Neutrophil (primary cell): ENCODE measurements around the gene ABCC8.

ENCODE experiments used
- H3K27ac ChIP-seq: fragments of 200-600 bp; sonication (generic); 2 replicates; pipeline ENCODE4 v1.5.1; 2016; ENCODE audit warnings: mild to moderate bottlenecking, moderate library complexity
- H3K27me3 ChIP-seq: fragments of 200-600 bp; sonication (generic); 2 replicates; pipeline ENCODE4 v1.6.0; 2016; ENCODE audit warnings: mild to moderate bottlenecking
- H3K36me3 ChIP-seq: fragments of 200-600 bp; sonication (generic); 2 replicates; pipeline ENCODE4 v1.5.1; 2017
- H3K4me1 ChIP-seq, 2 experiments: fragments of 200-600 bp in 1 of 2; sonication (generic) in 1 of 2; 1 replicate in 1 of 2; 2 replicates in 1 of 2; pipeline versions ENCODE4 v1.5.1 to v1.6.1; 2013 to 2016; ENCODE audit warnings: low read depth in 1 of 2, low read length in 1 of 2, mild to moderate bottlenecking in 1 of 2, moderate library complexity in 1 of 2; ENCODE audit not compliant: control insufficient read depth in 1 of 2, insufficient read depth in 1 of 2
- H3K4me3 ChIP-seq, 2 experiments: fragments of 200-600 bp in 1 of 2; sonication (generic) in 1 of 2; 1 replicate in 1 of 2; 2 replicates in 1 of 2; pipeline ENCODE4 v1.5.1; 2013 to 2016; ENCODE audit warnings: low read depth in 1 of 2, low read length in 1 of 2, mild to moderate bottlenecking in 1 of 2, moderate library complexity in 1 of 2
- H3K9me3 ChIP-seq: fragments of 200-600 bp; sonication (generic); 2 replicates; pipeline ENCODE4 v1.5.1; 2016
- TF ChIP-seq, protein P1 (sequence below): fragments of 200-600 bp; sonication (generic); IDR thresholded peaks from 2 replicates; pipeline ENCODE4 v1.5.1; 2016; ENCODE audit warnings: antibody characterized with exemption

ABCC8 gene

DNA sequence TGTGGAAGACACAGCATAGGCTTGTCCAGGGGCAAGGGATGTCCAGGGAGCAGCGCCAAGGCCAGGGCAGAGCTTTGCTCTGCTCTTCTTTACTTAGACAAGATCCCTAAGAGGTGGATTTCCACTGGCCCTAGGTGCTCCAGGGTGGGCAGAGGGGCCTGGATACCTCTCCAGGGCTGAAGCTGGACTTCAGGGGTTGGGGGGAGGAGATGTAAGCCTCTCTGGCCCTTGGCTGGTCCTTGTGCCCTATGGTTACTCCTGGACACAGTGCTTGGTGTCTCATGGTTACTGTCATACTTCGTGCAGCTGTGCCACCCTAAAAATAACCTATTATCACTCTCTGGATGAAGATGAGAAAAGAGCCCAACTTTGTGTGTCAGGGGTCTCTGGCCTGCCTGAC lies 75.3 kb downstream of the ABCC8 start:
- Histone ChIP-seq H3K27ac (no peak overlapping the region), H3K27me3 (no peaks in the 10 kb centered on the region), H3K4me3 (no peak overlapping the region), H3K4me1 (no peaks in the 10 kb centered on the region), H3K36me3 (no peaks in the 10 kb centered on the region), H3K9me3 (no peaks in the 10 kb centered on the region)
- TF ChIP-seq, protein P1, sequence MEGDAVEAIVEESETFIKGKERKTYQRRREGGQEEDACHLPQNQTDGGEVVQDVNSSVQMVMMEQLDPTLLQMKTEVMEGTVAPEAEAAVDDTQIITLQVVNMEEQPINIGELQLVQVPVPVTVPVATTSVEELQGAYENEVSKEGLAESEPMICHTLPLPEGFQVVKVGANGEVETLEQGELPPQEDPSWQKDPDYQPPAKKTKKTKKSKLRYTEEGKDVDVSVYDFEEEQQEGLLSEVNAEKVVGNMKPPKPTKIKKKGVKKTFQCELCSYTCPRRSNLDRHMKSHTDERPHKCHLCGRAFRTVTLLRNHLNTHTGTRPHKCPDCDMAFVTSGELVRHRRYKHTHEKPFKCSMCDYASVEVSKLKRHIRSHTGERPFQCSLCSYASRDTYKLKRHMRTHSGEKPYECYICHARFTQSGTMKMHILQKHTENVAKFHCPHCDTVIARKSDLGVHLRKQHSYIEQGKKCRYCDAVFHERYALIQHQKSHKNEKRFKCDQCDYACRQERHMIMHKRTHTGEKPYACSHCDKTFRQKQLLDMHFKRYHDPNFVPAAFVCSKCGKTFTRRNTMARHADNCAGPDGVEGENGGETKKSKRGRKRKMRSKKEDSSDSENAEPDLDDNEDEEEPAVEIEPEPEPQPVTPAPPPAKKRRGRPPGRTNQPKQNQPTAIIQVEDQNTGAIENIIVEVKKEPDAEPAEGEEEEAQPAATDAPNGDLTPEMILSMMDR, result no peak

DNA sequence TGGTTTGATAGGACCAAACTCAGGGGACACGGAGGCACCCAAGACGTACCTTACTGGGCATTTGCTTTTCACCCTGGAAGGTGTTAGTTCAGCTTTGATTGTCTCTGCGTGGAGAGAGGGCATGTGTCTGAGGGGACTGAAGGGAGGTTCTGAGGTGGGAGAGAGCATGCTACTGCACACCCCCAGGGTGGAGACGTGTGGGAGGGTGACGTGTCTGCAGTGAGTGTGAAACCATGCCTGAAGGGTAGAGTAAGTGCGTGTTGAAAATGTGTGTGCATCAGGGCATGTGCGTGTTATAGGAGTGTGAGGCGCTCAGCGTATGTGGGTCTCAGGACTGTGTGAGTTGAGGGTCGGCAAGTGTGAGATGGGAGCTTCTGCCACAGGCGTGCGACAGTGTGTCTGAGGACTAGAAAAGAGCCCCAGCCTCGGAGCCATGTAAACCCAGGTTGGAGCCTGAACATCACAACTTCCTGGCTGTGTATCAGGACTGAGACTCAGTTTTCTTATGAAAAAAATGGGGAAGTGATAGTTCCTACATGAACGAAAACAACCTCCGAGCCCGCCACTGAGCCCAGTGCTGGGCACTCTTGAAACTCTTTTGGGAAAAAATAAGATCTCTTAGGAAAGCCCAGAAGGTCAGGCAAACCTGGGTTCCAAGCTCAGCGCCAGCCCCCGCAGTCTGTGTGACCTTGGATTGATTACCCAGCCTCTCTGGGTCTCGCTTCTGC lies 76.4 kb downstream of the ABCC8 start:
- Histone ChIP-seq H3K36me3 (no peaks in the 10 kb centered on the region), H3K4me3 (no peak overlapping the region), H3K27me3 (no peaks in the 10 kb centered on the region), H3K27ac (no peak overlapping the region), H3K9me3 (no peaks in the 10 kb centered on the region), H3K4me1 (no peaks in the 10 kb centered on the region)
- TF ChIP-seq, protein P1, result no peak

DNA sequence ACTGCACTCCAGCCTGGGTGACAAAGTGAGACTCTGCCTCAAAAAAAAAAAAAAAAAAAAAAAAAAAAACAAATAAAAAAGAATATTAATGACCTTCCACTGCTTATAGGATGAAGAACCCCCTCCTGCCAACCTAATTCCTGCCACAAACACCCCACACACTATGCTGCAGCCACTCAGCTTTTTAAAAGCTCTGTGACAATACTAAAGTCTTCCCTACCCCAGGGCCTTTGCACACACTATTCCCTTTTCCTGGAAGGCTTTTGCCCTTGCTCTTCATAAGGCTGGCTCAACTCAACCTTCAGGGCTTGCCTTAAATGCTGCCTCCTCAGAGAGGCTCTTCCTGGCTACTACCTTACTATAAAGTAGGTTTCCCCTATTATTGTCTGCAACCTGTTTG lies 77.4 kb downstream of the ABCC8 start:
- H3K36me3 ChIP-seq, result no peaks in the 10 kb centered on the region
- H3K27me3 ChIP-seq, result no peaks in the 10 kb centered on the region
- H3K4me3 ChIP-seq, result no peak overlapping the region
- no peaks in the 10 kb centered on the region for H3K9me3 ChIP-seq
- no peak overlapping the region for H3K27ac ChIP-seq
- no peaks in the 10 kb centered on the region for H3K4me1 ChIP-seq
- TF ChIP-seq, protein P1, result no peak

DNA sequence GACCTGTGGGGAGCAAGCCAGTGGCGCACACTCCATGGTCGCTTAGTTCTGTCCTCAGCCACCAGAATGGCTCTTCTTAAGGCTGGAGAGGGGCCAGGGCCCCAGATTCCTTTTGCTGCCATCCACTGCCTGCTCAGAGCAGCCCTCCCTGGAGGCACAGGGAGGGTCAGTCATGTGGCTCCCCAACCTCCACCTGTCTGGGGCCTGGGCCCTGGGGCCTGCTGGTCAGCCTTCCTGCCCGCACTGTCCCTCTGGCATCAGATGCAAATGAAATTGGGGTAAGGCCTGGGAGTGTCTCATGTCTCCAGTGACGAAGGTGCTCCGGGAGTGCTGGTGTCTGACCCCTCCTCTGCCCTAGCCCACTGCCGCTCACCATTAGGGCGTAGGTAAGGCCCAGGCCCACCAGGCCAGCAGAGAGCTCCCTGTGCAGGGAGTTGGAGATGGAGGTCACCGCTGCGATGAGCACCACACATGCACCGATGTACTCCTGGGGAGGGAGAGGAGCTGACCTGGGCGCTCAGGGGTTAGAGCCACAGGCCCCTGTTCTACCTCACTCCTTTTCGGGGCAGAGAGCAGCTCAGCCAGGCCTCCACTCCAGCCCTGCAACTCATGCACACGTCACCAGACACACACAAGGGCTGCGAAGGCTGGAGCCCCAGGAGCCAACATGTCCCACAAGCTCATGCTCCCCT lies 79.2 kb downstream of the ABCC8 start:
- Histone ChIP-seq H3K27me3 (no peaks in the 10 kb centered on the region), H3K4me3 (no peak overlapping the region), H3K9me3 (no peaks in the 10 kb centered on the region), H3K4me1 (no peaks in the 10 kb centered on the region), H3K27ac (no peak overlapping the region), H3K36me3 (no peaks in the 10 kb centered on the region)
- TF ChIP-seq, protein P1, result no peak

DNA sequence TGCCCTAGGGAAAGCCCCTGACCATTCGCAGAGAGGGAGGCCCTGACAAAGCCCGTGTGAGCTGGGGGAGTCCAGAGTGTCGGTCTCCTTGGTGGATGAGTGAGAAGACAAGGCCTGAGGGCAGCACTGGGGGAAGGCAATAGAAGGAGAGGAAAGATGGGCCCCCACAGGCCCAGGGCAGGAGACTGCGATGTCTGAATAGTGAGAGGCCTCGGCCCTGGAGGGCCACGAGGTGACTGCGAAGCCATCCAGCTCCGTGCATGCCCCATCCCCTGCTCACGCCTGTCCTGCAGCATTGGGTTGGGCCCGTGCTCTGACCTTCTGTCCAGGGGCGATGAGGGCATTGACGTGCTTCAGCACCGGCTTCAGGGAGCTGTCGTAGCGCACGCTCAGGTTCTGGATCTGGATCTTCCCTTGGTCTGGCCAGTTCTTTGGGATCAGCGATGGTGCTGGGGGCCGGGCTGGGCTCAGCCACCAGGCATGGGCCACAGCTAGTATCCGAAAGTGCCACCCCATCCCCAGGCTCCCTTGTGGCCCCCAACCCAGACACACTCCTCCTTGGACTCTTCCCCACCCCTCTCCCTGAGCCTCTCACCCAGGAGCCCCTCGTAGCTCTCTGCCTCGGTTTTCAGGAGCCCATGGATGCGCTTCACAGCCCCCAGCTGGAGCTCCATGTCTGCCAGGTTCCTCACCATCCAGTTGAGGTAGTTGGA lies 79.9 kb downstream of the ABCC8 start:
- peaks cover under 1% of the 10 kb centered on the region for H3K27me3 ChIP-seq
- TF ChIP-seq, protein P1, result no peak
- H3K9me3 ChIP-seq, result no peaks in the 10 kb centered on the region
- no peak overlapping the region for H3K4me3 ChIP-seq
- H3K27ac ChIP-seq, result no peak overlapping the region
- H3K36me3 ChIP-seq, result no peaks in the 10 kb centered on the region
- H3K4me1 ChIP-seq, result no peaks in the 10 kb centered on the region
